Tibial nerve (tissue), 4 donors: ENCODE data around the gene LAMC3.

Experiments used
- EP300 ChIP-seq, 2 donors: sonication (generic); formaldehyde crosslinking; IDR thresholded peaks; one replicate each; pipeline ENCODE4 v1.6.1; 2017; ENCODE audit warnings: antibody characterized with exemption in 2 of 2, mild to moderate bottlenecking in 1 of 2
- POLR2A ChIP-seq, 2 donors: fragments of 450-650 bp; IDR thresholded peaks; one replicate each; pipeline ENCODE4 v1.6.1; 2017; ENCODE audit warnings: antibody characterized with exemption in 2 of 2, mild to moderate bottlenecking in 2 of 2, moderate library complexity in 2 of 2
- TF ChIP-seq, protein P1 (sequence below), 5 experiments: fragments of 200-600 bp in 3 of 5; fragments of 450-650 bp in 2 of 5; sonication (generic) in 3 of 5; IDR thresholded peaks; one replicate each; pipeline ENCODE4 v1.5.1; 2016 to 2019; ENCODE audit warnings: antibody characterized with exemption in 5 of 5, mild to moderate bottlenecking in 3 of 5, moderate library complexity in 2 of 5

DNA sequence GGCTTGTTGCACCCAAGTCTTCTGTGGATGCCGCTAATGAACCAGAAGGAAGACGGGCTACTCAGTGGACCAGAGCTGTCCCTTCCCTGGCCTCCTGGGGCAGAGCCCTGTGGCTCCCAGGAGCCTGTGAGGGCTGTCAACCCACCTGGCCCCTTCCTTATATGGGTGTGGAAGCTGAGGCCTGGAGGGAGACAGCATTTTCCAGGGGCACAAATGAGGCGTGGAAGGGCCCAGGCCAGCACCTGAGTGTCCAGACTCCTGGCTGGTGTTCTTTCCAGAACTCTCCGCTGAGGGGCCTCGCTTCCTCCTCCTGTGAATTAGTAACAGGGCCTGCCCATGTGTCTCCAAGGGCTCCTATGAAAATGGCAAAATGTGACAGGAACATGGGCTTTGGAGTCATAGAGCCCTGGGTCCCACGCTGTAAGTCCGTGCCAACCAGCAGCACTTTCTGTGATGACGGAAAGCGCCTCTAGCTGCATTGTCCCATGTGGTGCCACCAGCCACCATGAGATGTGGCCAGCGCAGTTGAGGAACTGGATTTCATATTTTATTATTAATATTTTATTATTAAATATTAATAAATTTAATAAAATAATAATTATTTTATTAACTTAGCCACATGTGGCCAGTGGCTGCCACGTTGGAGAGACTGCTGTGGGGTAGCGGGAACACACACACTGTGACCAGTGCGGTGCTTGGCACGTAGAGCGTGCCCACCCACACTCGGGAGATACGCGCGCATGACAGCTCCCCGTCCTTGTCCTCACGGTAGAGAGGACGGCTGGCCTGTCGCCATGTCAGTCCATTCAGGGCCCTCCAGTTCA lies 18.3 kb downstream of the LAMC3 start:
- TF ChIP-seq, protein P1, sequence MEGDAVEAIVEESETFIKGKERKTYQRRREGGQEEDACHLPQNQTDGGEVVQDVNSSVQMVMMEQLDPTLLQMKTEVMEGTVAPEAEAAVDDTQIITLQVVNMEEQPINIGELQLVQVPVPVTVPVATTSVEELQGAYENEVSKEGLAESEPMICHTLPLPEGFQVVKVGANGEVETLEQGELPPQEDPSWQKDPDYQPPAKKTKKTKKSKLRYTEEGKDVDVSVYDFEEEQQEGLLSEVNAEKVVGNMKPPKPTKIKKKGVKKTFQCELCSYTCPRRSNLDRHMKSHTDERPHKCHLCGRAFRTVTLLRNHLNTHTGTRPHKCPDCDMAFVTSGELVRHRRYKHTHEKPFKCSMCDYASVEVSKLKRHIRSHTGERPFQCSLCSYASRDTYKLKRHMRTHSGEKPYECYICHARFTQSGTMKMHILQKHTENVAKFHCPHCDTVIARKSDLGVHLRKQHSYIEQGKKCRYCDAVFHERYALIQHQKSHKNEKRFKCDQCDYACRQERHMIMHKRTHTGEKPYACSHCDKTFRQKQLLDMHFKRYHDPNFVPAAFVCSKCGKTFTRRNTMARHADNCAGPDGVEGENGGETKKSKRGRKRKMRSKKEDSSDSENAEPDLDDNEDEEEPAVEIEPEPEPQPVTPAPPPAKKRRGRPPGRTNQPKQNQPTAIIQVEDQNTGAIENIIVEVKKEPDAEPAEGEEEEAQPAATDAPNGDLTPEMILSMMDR (IDR thresholded peaks at IDR 0.05) = no peak
- no peak for TF ChIP-seq POLR2A (IDR thresholded peaks at IDR 0.05)
- no peak for TF ChIP-seq EP300 (IDR thresholded peaks at IDR 0.05)
